Liver (tissue), 9 donors: ENCODE measurements around the gene OSTF1. TPM values are rescaled to one million over a fixed set of nuclear protein-coding genes. Genes with fewer than 3 reads are reported as not detected.

Experiments used
- DNase-seq: peaks from one replicate; pipeline ENCODE4 v3.0.0-alpha.2; 2017; ENCODE audit warnings: low spot score
- H3K27ac ChIP-seq, 2 donors: one replicate each; pipeline ENCODE4 v1.7.0; 2013; ENCODE audit warnings: inconsistent platforms in 2 of 2, low read length in 2 of 2, control low read depth in 1 of 2, low read depth in 1 of 2, mild to moderate bottlenecking in 1 of 2
- H3K27me3 ChIP-seq, 4 donors: one replicate each; pipeline versions ENCODE4 v1.6.1 to v1.7.0; 2013; ENCODE audit warnings: low read length in 3 of 4, inconsistent platforms in 1 of 4, mild to moderate bottlenecking in 1 of 4, moderate library complexity in 1 of 4; ENCODE audit not compliant: control insufficient read depth in 4 of 4, insufficient read depth in 4 of 4
- H3K36me3 ChIP-seq, 4 donors: one replicate each; pipeline versions ENCODE4 v1.6.1 to v1.7.0; 2013; ENCODE audit warnings: low read length in 3 of 4, mild to moderate bottlenecking in 3 of 4, low read depth in 1 of 4, moderate library complexity in 1 of 4; ENCODE audit not compliant: control insufficient read depth in 4 of 4, insufficient read depth in 3 of 4
- H3K4me1 ChIP-seq, 4 donors: one replicate each; pipeline versions ENCODE4 v1.6.1 to v1.7.0; 2013; ENCODE audit warnings: low read length in 3 of 4, mild to moderate bottlenecking in 3 of 4, moderate library complexity in 1 of 4; ENCODE audit not compliant: control insufficient read depth in 4 of 4, insufficient read depth in 4 of 4
- H3K4me3 ChIP-seq, 3 donors: one replicate each; pipeline versions ENCODE4 v1.6.1 to v1.7.0; 2013; ENCODE audit warnings: low read length in 3 of 3, control low read depth in 1 of 3, low read depth in 1 of 3, mild to moderate bottlenecking in 1 of 3
- H3K9ac ChIP-seq, 2 donors: one replicate each; pipeline ENCODE4 v1.7.0; 2013; ENCODE audit warnings: low read length in 2 of 2, mild to moderate bottlenecking in 2 of 2, moderate library complexity in 2 of 2, control low read depth in 1 of 2, low read depth in 1 of 2
- H3K9me3 ChIP-seq, 4 donors: one replicate each; pipeline versions ENCODE4 v1.6.1 to v1.7.0; 2013; ENCODE audit warnings: low read length in 3 of 4; ENCODE audit not compliant: control insufficient read depth in 4 of 4
- ATF3 ChIP-seq: IDR thresholded peaks from 2 replicates; pipeline ENCODE4 v1.6.1; 2016; ENCODE audit warnings: antibody characterized with exemption
- CTCF ChIP-seq: fragments of 150-350 bp; IDR thresholded peaks from 2 replicates; pipeline ENCODE4 v1.5.1; 2017; ENCODE audit warnings: improper control_type of control experiment, low read depth, low read length; ENCODE audit not compliant: missing input control
- EGR1 ChIP-seq, 2 donors: IDR thresholded peaks; 2 replicates each; pipeline ENCODE4 v1.6.1; 2016 to 2018; ENCODE audit warnings: antibody characterized with exemption in 2 of 2, low read depth in 2 of 2
- FOXA1 ChIP-seq: IDR thresholded peaks from 2 replicates; pipeline ENCODE4 v1.6.1; 2016; ENCODE audit warnings: antibody characterized with exemption
- FOXA2 ChIP-seq: IDR thresholded peaks from 2 replicates; pipeline ENCODE4 v1.6.1; 2016; ENCODE audit warnings: antibody characterized with exemption
- GABPA ChIP-seq, 2 donors: IDR thresholded peaks in 1 of 2; conservative IDR thresholded peaks in 1 of 2; 2 replicates each; pipeline ENCODE4 v1.6.1; 2016; ENCODE audit warnings: antibody characterized with exemption in 2 of 2, mild to moderate bottlenecking in 1 of 2, moderate library complexity in 1 of 2
- HNF4A ChIP-seq, 2 donors: conservative IDR thresholded peaks; 2 replicates each; pipeline ENCODE4 v1.6.1; 2016; ENCODE audit warnings: antibody characterized with exemption in 2 of 2, mild to moderate bottlenecking in 2 of 2
- HNF4G ChIP-seq: IDR thresholded peaks from 2 replicates; pipeline ENCODE4 v1.6.1; 2016; ENCODE audit warnings: antibody characterized with exemption
- JUND ChIP-seq, 2 donors: IDR thresholded peaks; 2 replicates each; pipeline ENCODE4 v1.6.1; 2016; ENCODE audit warnings: antibody characterized with exemption in 2 of 2
- MAX ChIP-seq: IDR thresholded peaks from 2 replicates; pipeline ENCODE4 v1.6.1; 2016; ENCODE audit warnings: antibody characterized with exemption
- NR2F2 ChIP-seq: IDR thresholded peaks from 2 replicates; pipeline ENCODE4 v1.6.1; 2016; ENCODE audit warnings: antibody characterized with exemption
- RAD21 ChIP-seq, 2 donors: IDR thresholded peaks; 2 replicates each; pipeline ENCODE4 v1.6.1; 2016; ENCODE audit warnings: antibody characterized with exemption in 2 of 2, mild to moderate bottlenecking in 2 of 2
- REST ChIP-seq: IDR thresholded peaks from 2 replicates; pipeline ENCODE4 v1.6.1; 2016; ENCODE audit warnings: antibody characterized with exemption, mild to moderate bottlenecking
- RXRA ChIP-seq, 2 donors: IDR thresholded peaks; 2 replicates each; pipeline ENCODE4 v1.6.1; 2017 to 2018; ENCODE audit warnings: antibody characterized with exemption in 2 of 2, mild to moderate bottlenecking in 1 of 2
- SP1 ChIP-seq: IDR thresholded peaks from 2 replicates; pipeline ENCODE4 v1.6.1; 2018; ENCODE audit warnings: antibody characterized with exemption, mild to moderate bottlenecking
- TAF1 ChIP-seq: conservative IDR thresholded peaks from 2 replicates; pipeline ENCODE4 v1.6.1; 2016; ENCODE audit warnings: antibody characterized with exemption, mild to moderate bottlenecking
- YY1 ChIP-seq: IDR thresholded peaks from 2 replicates; pipeline ENCODE4 v1.6.1; 2016; ENCODE audit warnings: antibody characterized with exemption, mild to moderate bottlenecking
- ZBTB33 ChIP-seq: IDR thresholded peaks from 2 replicates; pipeline ENCODE4 v1.6.1; 2016; ENCODE audit warnings: antibody characterized with exemption
- WGBS: extraction: QIAGEN DNeasy Blood & Tissue Kit; methylation state at CpG from one replicate; pipeline ENCODE4 v1.1.7; 2013; 5-methylcytosine and 5-hydroxymethylcytosine counted together
- polyA plus RNA-seq, 2 donors: library from polyadenylated mRNA; stranded (reverse) in 1 of 2; unstranded in 1 of 2; fragments of 200-250 nt in 1 of 2; fragments of >200 nt in 1 of 2; fragmentation: Nextera tagmentation in 1 of 2; extraction: Ambion mirVana in 1 of 2; gene quantifications; one replicate each; pipeline versions ENCODE4 v1.2.1 to v1.2.3, GENCODE V29; 2013 to 2015
- total RNA-seq, 2 donors: library from RNA; depleted of rRNA; stranded (reverse); fragments of >200 nt; gene quantifications; one replicate each; pipeline ENCODE4 v1.2.3, GENCODE V29; 2014
- donor health status: healthy.
- donor health status: healthy.
- donor health status: healthy.
- donor health status: healthy.
- donor health status: healthy.

Gene OSTF1
- total and polyA plus RNA-seq, 4 donors: 19.8 to 29.7 (median 26.9) TPM

GRCh38 chr9:75152416-75152815 lies 64.1 kb downstream of the OSTF1 start:
- Histone ChIP-seq H3K4me1 (peaks cover 0 to 3% (median 1%) of the 10 kb centered on the region in 4 donors), H3K9me3 (no peaks in the 10 kb centered on the region), H3K4me3 (no peak overlapping the region), H3K36me3 (peaks cover 0 to 10% (median 0%) of the 10 kb centered on the region in 4 donors), H3K27me3 (no peaks in the 10 kb centered on the region), H3K9ac (no peak overlapping the region), H3K27ac (no peak overlapping the region)
- TF ChIP-seq MAX (no peak), NR2F2 (no peak), RAD21 (IDR thresholded peaks at IDR 0.05) (no peak), JUND (IDR thresholded peaks at IDR 0.05) (no peak), YY1 (no peak), TAF1 (no peak)
- 89% methylated on average over 5 of the region's 5 CpGs for WGBS
- DNase-seq: no peak

GRCh38 chr9:75156858-75157257 lies 68.5 kb downstream of the OSTF1 start:
- Histone ChIP-seq H3K4me3 (no peak overlapping the region), H3K9ac (no peak overlapping the region), H3K4me1 (no peaks in the 10 kb centered on the region), H3K27ac (no peak overlapping the region), H3K36me3 (peaks cover 0 to 4% (median 0%) of the 10 kb centered on the region in 4 donors), H3K9me3 (no peaks in the 10 kb centered on the region), H3K27me3 (no peaks in the 10 kb centered on the region)
- no peak for DNase-seq
- TF ChIP-seq FOXA1 (no peak), YY1 (no peak), RXRA (IDR thresholded peaks at IDR 0.05) (no peak), MAX (no peak), HNF4A (conservative IDR thresholded peaks at IDR 0.05) (no peak), ATF3 (no peak), NR2F2 (no peak), CTCF (no peak), HNF4G (no peak), JUND (IDR thresholded peaks at IDR 0.05) (no peak), ZBTB33 (no peak), FOXA2 (no peak), SP1 (no peak), RAD21 (IDR thresholded peaks at IDR 0.05) (no peak), REST (no peak), GABPA (IDR thresholded peaks at IDR 0.05 in 1 of 2, conservative IDR thresholded peaks at IDR 0.05 in 1 of 2) (no peak), TAF1 (no peak), EGR1 (IDR thresholded peaks at IDR 0.05; ENCODE audit: low read depth in 2 of 2) (no peak)
- 53% methylated on average over 1 of the region's 1 CpG for WGBS
